GM19438 (cell line): Measurements from ENCODE around the gene UCHL3.

ENCODE experiments used
- ATAC-seq: cut with Tn5 transposase; IDR thresholded peaks from one replicate; pipeline ENCODE4 v1.9.1; 2021; ENCODE audit warnings: low read depth; ENCODE audit not compliant: unreplicated experiment

The UCHL3 gene

GRCh38 chr13:75618308-75618707 lies 68.7 kb downstream of the UCHL3 start:
- ATAC-seq = no peak

GRCh38 chr13:75620020-75620419 lies 70.4 kb downstream of the UCHL3 start:
- no peak for ATAC-seq

GRCh38 chr13:75621147-75621546 lies 71.6 kb downstream of the UCHL3 start:
- no peak for ATAC-seq

- no peak for ATAC-seq
Observed at GRCh38 chr13:75628801-75629200, 79.2 kb downstream of the UCHL3 start.

GRCh38 chr13:75633285-75633684 lies 83.7 kb downstream of the UCHL3 start:
- ATAC-seq = no peak

- ATAC-seq = no peak
Observed at GRCh38 chr13:75635101-75635827, 85.7 kb downstream of the UCHL3 start.

GRCh38 chr13:75635828-75636435 lies 86.3 kb downstream of the UCHL3 start, which contains the start of gene LMO7:
TSS of gene LMO7 (plus strand) at chr13:75636330. CDS start at chr13:75636658, 328 bp downstream.
- ATAC-seq = peak; percentile 59

- peak; percentile 50 for ATAC-seq
Observed at GRCh38 chr13:75636436-75637180, 87.0 kb downstream of the UCHL3 start.

GRCh38 chr13:75637181-75637750 lies 87.7 kb downstream of the UCHL3 start:
- ATAC-seq = no peak

GRCh38 chr13:75639454-75639853 lies 89.9 kb downstream of the UCHL3 start:
- no peak for ATAC-seq

- ATAC-seq = no peak
Observed at GRCh38 chr13:75641026-75641425, 91.4 kb downstream of the UCHL3 start.

- no peak for ATAC-seq
Observed at GRCh38 chr13:75643182-75643581, 93.6 kb downstream of the UCHL3 start.

- no peak for ATAC-seq
Observed at GRCh38 chr13:75643693-75644092, 94.1 kb downstream of the UCHL3 start.

- ATAC-seq = no peak
Observed at GRCh38 chr13:75645141-75645540, 95.5 kb downstream of the UCHL3 start.

- peak; percentile 70 for ATAC-seq
Observed at GRCh38 chr13:75647126-75647784, 97.7 kb downstream of the UCHL3 start.

GRCh38 chr13:75648446-75648845 lies 98.9 kb downstream of the UCHL3 start:
- ATAC-seq = no peak

GRCh38 chr13:75651013-75651412 lies 101.4 kb downstream of the UCHL3 start:
- ATAC-seq = no peak

- no peak for ATAC-seq
Observed at GRCh38 chr13:75652726-75653125, 103.1 kb downstream of the UCHL3 start.
